Caco-2 (cell line): ENCODE results near the gene ZNF101. TPM values are rescaled to one million over a fixed set of nuclear protein-coding genes. Genes with fewer than 3 reads are reported as not detected.
A peak's percentile ranks its signal among the peaks of the same experiment; 100 is the strongest.

Experiments used
- BruUV-seq: library from RNA; stranded (reverse); fragments of 400-500 nt; replicated peaks from 2 replicates; lab custom pipeline; 2021; lab: Mats Ljungman, UMichigan
- CTCF ChIA-PET: fragments of 300-600 bp; sonication (Branson Sonifier 250); formaldehyde crosslinking; loops from one replicate; lab custom pipeline; 2022; ENCODE audit warnings: antibody characterized with exemption; lab: Charles Lee
- POLR2A ChIA-PET: fragments of 300-600 bp; sonication (Branson Sonifier 250); formaldehyde crosslinking; loops from one replicate; lab custom pipeline; 2022; ENCODE audit warnings: antibody characterized with exemption; lab: Charles Lee
- DNase-seq, 2 experiments: peaks; one replicate each; pipeline versions ENCODE4 v3.0.0 to v3.0.0-alpha.2; 2020 to 2022
- H3K27me3 ChIP-seq: replicated peaks from 2 replicates; pipeline ENCODE4 v1.6.0; 2011; ENCODE audit warnings: low read length; ENCODE audit not compliant: control insufficient read depth, insufficient read depth
- H3K36me3 ChIP-seq: 2 replicates; pipeline ENCODE4 v1.5.1; 2011; ENCODE audit warnings: low read length; ENCODE audit not compliant: control insufficient read depth, insufficient read depth
- H3K4me1 ChIP-seq: fragments of 250-450 bp; sonication (Bioruptor Pico); 2 replicates; pipeline ENCODE4 v1.5.1; 2020; ENCODE audit warnings: mild to moderate bottlenecking
- H3K4me3 ChIP-seq: 2 replicates; pipeline ENCODE4 v1.5.1; 2011; ENCODE audit warnings: low read depth, mild to moderate bottlenecking, control low read depth, low read length
- H3K9me3 ChIP-seq: fragments of 250-450 bp; sonication (Bioruptor Pico); 2 replicates; pipeline ENCODE4 v1.5.1; 2020; ENCODE audit warnings: mild to moderate bottlenecking, moderate library complexity
- H3K27ac Mint-ChIP-seq: one replicate; pipeline ENCODE4 v1.8.0; 2022; ENCODE audit warnings: mixed read lengths; ENCODE audit not compliant: unreplicated experiment
- H3K27me3 Mint-ChIP-seq: one replicate; pipeline ENCODE4 v1.8.0; 2022; ENCODE audit warnings: mixed read lengths; ENCODE audit not compliant: insufficient read depth, unreplicated experiment
- H3K36me3 Mint-ChIP-seq: one replicate; pipeline ENCODE4 v1.8.0; 2022; ENCODE audit warnings: mild to moderate bottlenecking, mixed read lengths; ENCODE audit not compliant: insufficient read depth, unreplicated experiment
- H3K4me1 Mint-ChIP-seq: one replicate; pipeline ENCODE4 v1.8.0; 2022; ENCODE audit warnings: low read depth, mixed read lengths; ENCODE audit not compliant: unreplicated experiment
- H3K4me3 Mint-ChIP-seq: one replicate; pipeline ENCODE4 v1.8.0; 2022; ENCODE audit warnings: mild to moderate bottlenecking, moderate library complexity, mixed read lengths; ENCODE audit not compliant: unreplicated experiment
- H3K9me3 Mint-ChIP-seq: one replicate; pipeline ENCODE4 v1.8.0; 2022; ENCODE audit warnings: mixed read lengths; ENCODE audit not compliant: unreplicated experiment
- CTCF ChIP-seq, 2 experiments: fragments of 200-600 bp in 1 of 2; IDR thresholded peaks; 1 replicate in 1 of 2; 2 replicates in 1 of 2; pipeline versions ENCODE4 v1.5.1 to v1.8.0; 2011 to 2022; ENCODE audit warnings: antibody characterized with exemption in 1 of 2, control low read depth in 1 of 2, inconsistent platforms in 1 of 2, low read depth in 1 of 2, low read length in 1 of 2, mild to moderate bottlenecking in 1 of 2, moderate library complexity in 1 of 2; ENCODE audit not compliant: insufficient read depth in 1 of 2, severe bottlenecking in 1 of 2, unreplicated experiment in 1 of 2
- intact Hi-C: fragments of 100-400 bp; cut with micrococcal nuclease; formaldehyde crosslinking; loops from one replicate; pipeline ENCODE4 v1.10.0; 2022; ENCODE audit not compliant: unreplicated experiment
- total RNA-seq: library from RNA; stranded (reverse); gene quantifications from 2 replicates; pipeline ENCODE4 v1.2.3, GENCODE V29; 2022

The ZNF101 gene
- total RNA-seq, 1 experiment from 2014 or later, result 11.8 TPM

GRCh38 chr19:19661675-19662251 is 6.9 kb upstream of the ZNF101 start:
- DNase-seq, result no peak
- Histone ChIP-seq H3K9me3 (no peaks in the 10 kb centered on the region), H3K4me1 (no peaks in the 10 kb centered on the region), H3K4me3 (no peak overlapping the region), H3K27me3 (no peaks in the 10 kb centered on the region), H3K36me3 (no peaks in the 10 kb centered on the region; the same call in 1 of the 2 replicates)
- no peak for TF ChIP-seq CTCF (IDR thresholded peaks at IDR 0.05; ENCODE audit: insufficient read depth in 1 of 2, low read depth in 1 of 2, low read length in 1 of 2, severe bottlenecking in 1 of 2, unreplicated experiment in 1 of 2)
- H3K4me3 Mint-ChIP-seq, result peak overlapping the region; percentile 82
- CTCF ChIA-PET, result no interaction called here
- POLR2A ChIA-PET, result no interaction called here
- H3K36me3 Mint-ChIP-seq, result peaks cover 27% of the 10 kb centered on the region
- no peaks in the 10 kb centered on the region for H3K9me3 Mint-ChIP-seq
- intact Hi-C loops, result loop anchor here (2.0 to 10.0 kb wide), 2 partner anchors 35 to 203 kb away; partner anchors contain the start of gene ZNF253
- no peaks in the 10 kb centered on the region for H3K27me3 Mint-ChIP-seq
- no peak overlapping the region for H3K27ac Mint-ChIP-seq
- BruUV-seq, result no TSS peak
- no peaks in the 10 kb centered on the region for H3K4me1 Mint-ChIP-seq

- H3K9me3 Mint-ChIP-seq, result no peaks in the 10 kb centered on the region
- no peaks in the 10 kb centered on the region for H3K27me3 ChIP-seq
- DNase-seq, result no peak
- no peaks in the 10 kb centered on the region; the same call in 1 of the 2 replicates for H3K36me3 ChIP-seq
- peaks cover 21% of the 10 kb centered on the region for H3K36me3 Mint-ChIP-seq
- no peak for TF ChIP-seq CTCF (IDR thresholded peaks at IDR 0.05; ENCODE audit: insufficient read depth in 1 of 2, low read depth in 1 of 2, low read length in 1 of 2, severe bottlenecking in 1 of 2, unreplicated experiment in 1 of 2)
- no peaks in the 10 kb centered on the region for H3K9me3 ChIP-seq
- H3K27ac Mint-ChIP-seq, result peak overlapping the region; percentile 93
- no peaks in the 10 kb centered on the region for H3K4me1 Mint-ChIP-seq
- H3K4me1 ChIP-seq, result no peaks in the 10 kb centered on the region
- intact Hi-C loops, result loop anchor here (2.0 to 10.0 kb wide), 2 partner anchors 36 to 202 kb away; partner anchors contain the start of gene ZNF253
- H3K4me3 ChIP-seq, result peak overlapping the region; percentile 99
- H3K4me3 Mint-ChIP-seq, result peak overlapping the region; percentile 82
- TSS peak; percentile 70 for BruUV-seq
- no peaks in the 10 kb centered on the region for H3K27me3 Mint-ChIP-seq
- POLR2A ChIA-PET, result no interaction called here
- CTCF ChIA-PET, result no interaction called here
Measured at GRCh38 chr19:19662344-19662743, 6.3 kb upstream of the ZNF101 start.

GRCh38 chr19:19662871-19663255 is 5.8 kb upstream of the ZNF101 start:
- no peak for TF ChIP-seq CTCF (IDR thresholded peaks at IDR 0.05; ENCODE audit: insufficient read depth in 1 of 2, low read depth in 1 of 2, low read length in 1 of 2, severe bottlenecking in 1 of 2, unreplicated experiment in 1 of 2)
- H3K4me3 ChIP-seq, result peak overlapping the region; percentile 99
- Mint-ChIP-seq H3K4me3 (peak overlapping the region; percentile 82), H3K27ac (peak overlapping the region; percentile 93), H3K9me3 (no peaks in the 10 kb centered on the region), H3K27me3 (no peaks in the 10 kb centered on the region), H3K4me1 (no peaks in the 10 kb centered on the region), H3K36me3 (peaks cover 19% of the 10 kb centered on the region)
- H3K27me3 ChIP-seq, result no peaks in the 10 kb centered on the region
- intact Hi-C loops, result loop anchor here (1.0 to 10.0 kb wide), 4 partner anchors 36 to 202 kb away; partner anchors contain the start of genes ZNF14 and ZNF253
- CTCF ChIA-PET, result no interaction called here
- no peaks in the 10 kb centered on the region; the same call in 1 of the 2 replicates for H3K36me3 ChIP-seq
- H3K4me1 ChIP-seq, result no peaks in the 10 kb centered on the region
- POLR2A ChIA-PET, result interaction anchor here (0.5 kb wide), 1 partner anchor 204 kb away, joined by 3 read pairs; no protein-coding TSS in a partner anchor
- no peaks in the 10 kb centered on the region for H3K9me3 ChIP-seq
- BruUV-seq, result no TSS peak
- DNase-seq, result no peak
